ENCODE data around the gene RRP8. TPM values are rescaled to one million over a fixed set of nuclear protein-coding genes. Genes with fewer than 3 reads are reported as not detected.

Gene RRP8
- total RNA-seq, 2 donors from 2014 or later: 5.4 to 8.9 TPM

GRCh38 chr11:6615046-6615445, 11.6 kb upstream of the RRP8 start:
- Histone ChIP-seq H3K27ac (no peak overlapping the region), H3K9me3 (no peaks in the 10 kb centered on the region), H3K4me1 (peaks cover 39% of the 10 kb centered on the region), H3K4me3 (no peak overlapping the region), H3K36me3 (replicated peaks in 1 of 2; ENCODE audit: insufficient read depth in 1 of 2, low read depth in 2 of 2) (peaks cover 0 to 5% of the 10 kb centered on the region in 2 donors), H3K27me3 (no peaks in the 10 kb centered on the region)
- TF ChIP-seq, protein P1, sequence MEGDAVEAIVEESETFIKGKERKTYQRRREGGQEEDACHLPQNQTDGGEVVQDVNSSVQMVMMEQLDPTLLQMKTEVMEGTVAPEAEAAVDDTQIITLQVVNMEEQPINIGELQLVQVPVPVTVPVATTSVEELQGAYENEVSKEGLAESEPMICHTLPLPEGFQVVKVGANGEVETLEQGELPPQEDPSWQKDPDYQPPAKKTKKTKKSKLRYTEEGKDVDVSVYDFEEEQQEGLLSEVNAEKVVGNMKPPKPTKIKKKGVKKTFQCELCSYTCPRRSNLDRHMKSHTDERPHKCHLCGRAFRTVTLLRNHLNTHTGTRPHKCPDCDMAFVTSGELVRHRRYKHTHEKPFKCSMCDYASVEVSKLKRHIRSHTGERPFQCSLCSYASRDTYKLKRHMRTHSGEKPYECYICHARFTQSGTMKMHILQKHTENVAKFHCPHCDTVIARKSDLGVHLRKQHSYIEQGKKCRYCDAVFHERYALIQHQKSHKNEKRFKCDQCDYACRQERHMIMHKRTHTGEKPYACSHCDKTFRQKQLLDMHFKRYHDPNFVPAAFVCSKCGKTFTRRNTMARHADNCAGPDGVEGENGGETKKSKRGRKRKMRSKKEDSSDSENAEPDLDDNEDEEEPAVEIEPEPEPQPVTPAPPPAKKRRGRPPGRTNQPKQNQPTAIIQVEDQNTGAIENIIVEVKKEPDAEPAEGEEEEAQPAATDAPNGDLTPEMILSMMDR (IDR thresholded peaks at IDR 0.05): no peak
- no peak for TF ChIP-seq POLR2A (IDR thresholded peaks at IDR 0.05)
- intact Hi-C loops (cut with DNase I): no loop called here
- WGBS, 2 donors: 96 to 99% methylated on average over 3 to 5 of the region's 5 CpGs
- ATAC-seq (no peak), DNase-seq (no peak)

GRCh38 chr11:6614446-6614845, 11.0 kb upstream of the RRP8 start:
- Histone ChIP-seq H3K36me3 (replicated peaks in 1 of 2; ENCODE audit: insufficient read depth in 1 of 2, low read depth in 2 of 2) (peaks cover 0 to 11% of the 10 kb centered on the region in 2 donors), H3K27me3 (no peaks in the 10 kb centered on the region), H3K4me3 (no peak overlapping the region), H3K9me3 (no peaks in the 10 kb centered on the region), H3K27ac (no peak overlapping the region), H3K4me1 (peaks cover 34% of the 10 kb centered on the region)
- no peak for DNase-seq
- 89 to 95% methylated on average over 2 of the region's 2 CpGs for WGBS, 2 donors
- intact Hi-C loops (cut with DNase I): no loop called here
- no peak for TF ChIP-seq POLR2A (IDR thresholded peaks at IDR 0.05)
- TF ChIP-seq, protein P1 (IDR thresholded peaks at IDR 0.05): no peak
- no peak for ATAC-seq

DNA sequence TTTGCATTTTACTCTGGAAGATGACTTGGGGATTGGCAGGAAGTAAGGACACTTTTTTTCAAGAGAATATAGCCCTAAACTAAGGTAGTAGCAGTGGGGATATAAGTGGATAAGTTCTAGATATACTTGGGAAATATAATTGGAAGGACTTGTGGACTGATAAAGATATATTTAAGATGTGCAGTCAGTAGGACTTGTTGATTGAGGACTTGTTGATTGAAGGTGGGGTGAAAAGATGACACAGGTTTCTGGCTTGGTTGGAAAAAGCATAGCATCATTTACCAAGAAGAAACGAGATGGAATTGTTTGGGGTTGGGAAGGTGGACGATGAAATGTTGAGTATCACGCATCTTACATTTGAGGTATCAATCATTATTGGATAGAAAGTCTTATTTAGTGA, 10.1 kb upstream of the RRP8 start:
- Histone ChIP-seq H3K4me3 (no peak overlapping the region), H3K4me1 (peaks cover 30% of the 10 kb centered on the region), H3K9me3 (no peaks in the 10 kb centered on the region), H3K36me3 (replicated peaks in 1 of 2; ENCODE audit: insufficient read depth in 1 of 2, low read depth in 2 of 2) (peaks cover 0 to 18% of the 10 kb centered on the region in 2 donors), H3K27me3 (no peaks in the 10 kb centered on the region), H3K27ac (peak overlapping the region; percentile 97 to 99 (median 99))
- ATAC-seq: no peak
- intact Hi-C loops (cut with DNase I): no loop called here
- DNase-seq: no peak
- no peak for TF ChIP-seq POLR2A (IDR thresholded peaks at IDR 0.05)
- TF ChIP-seq, protein P1 (IDR thresholded peaks at IDR 0.05): no peak
- WGBS, 2 donors: 90 to 93% methylated on average over 3 of the region's 3 CpGs

GRCh38 chr11:6612213-6613041, 9.0 kb upstream of the RRP8 start, which contains the start of gene TAF10:
TAF10 (minus strand) TSS chr11:6612216; CDS start chr11:6612189, 27 bp downstream.
- Histone ChIP-seq H3K4me3 (peak within 1 kb of the TSS; percentile 47 to 49), H3K27me3 (no peaks in the 10 kb centered on the region), H3K27ac (peak within 1 kb of the TSS; percentile 97 to 99 (median 99)), H3K36me3 (replicated peaks in 1 of 2; ENCODE audit: insufficient read depth in 1 of 2, low read depth in 2 of 2) (peaks cover 0 to 23% of the 10 kb centered on the region in 2 donors), H3K4me1 (peaks cover 28% of the 10 kb centered on the region), H3K9me3 (no peaks in the 10 kb centered on the region)
- intact Hi-C loops (cut with DNase I): no loop called here
- peak; percentile 93 for ATAC-seq
- 0% methylated on average over 13 to 51 of the region's 51 CpGs for WGBS, 2 donors
- peak; percentile 97 to 98 (median 98) for TF ChIP-seq POLR2A (IDR thresholded peaks at IDR 0.05)
- TF ChIP-seq, protein P1 (IDR thresholded peaks at IDR 0.05): peak in 5 of 7 experiments; percentile 28 to 76 (median 60)
- DNase-seq: peak; percentile 98 to 99 (median 98)

DNA sequence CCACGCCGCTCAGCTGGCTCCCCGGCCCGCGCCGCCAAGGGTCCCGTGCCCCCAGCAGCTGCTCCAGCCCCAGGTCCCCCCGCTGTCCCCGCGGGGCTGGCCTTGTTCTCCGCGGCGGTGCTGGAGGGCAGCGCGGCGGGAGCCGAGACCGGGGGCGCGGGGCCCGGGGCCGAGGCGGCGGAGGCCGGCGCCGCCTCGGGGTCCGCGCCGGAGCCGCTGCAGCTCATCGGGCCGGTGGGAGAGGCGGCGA, 8.5 kb upstream of the RRP8 start:
- TF ChIP-seq, protein P1 (IDR thresholded peaks at IDR 0.05): no peak
- TF ChIP-seq POLR2A (IDR thresholded peaks at IDR 0.05): no peak
- no peaks in the 10 kb centered on the region for H3K27me3 ChIP-seq
- ATAC-seq (no peak), DNase-seq (no peak)
- peaks cover 0 to 23% of the 10 kb centered on the region in 2 donors for H3K36me3 ChIP-seq (replicated peaks in 1 of 2; ENCODE audit: insufficient read depth in 1 of 2, low read depth in 2 of 2)
- H3K27ac ChIP-seq: peak overlapping the region; percentile 97 to 99 (median 99)
- intact Hi-C loops (cut with DNase I): no loop called here
- peaks cover 33% of the 10 kb centered on the region for H3K4me1 ChIP-seq
- H3K9me3 ChIP-seq: no peaks in the 10 kb centered on the region
- H3K4me3 ChIP-seq: peak overlapping the region; percentile 47 to 49
- WGBS, 2 donors: 0% methylated on average over 5 to 26 of the region's 36 CpGs
